ENCODE results near the gene ASMTL.
"Not testable (repeated sequence)": the region's sequence is repeated elsewhere in the genome, so short reads cannot be mapped to it uniquely, and the experiment has no call there.

The ASMTL gene

GRCh38 chrX:1453395-1453783 lies 680 bp upstream of the ASMTL start:
- no peak for DNase-seq

GRCh38 chrX:1451661-1452515 lies 821 bp downstream of the ASMTL start:
- no peak for DNase-seq

- DNase-seq = no peak
Measured at GRCh38 chrX:1451251-1451660, 1.5 kb downstream of the ASMTL start.

GRCh38 chrX:1450361-1451161 lies 2.1 kb downstream of the ASMTL start:
- no peak for DNase-seq

- no peak for DNase-seq
Measured at GRCh38 chrX:1449823-1450149, 2.9 kb downstream of the ASMTL start.

GRCh38 chrX:1449036-1449822 lies 3.5 kb downstream of the ASMTL start:
- no peak for DNase-seq

GRCh38 chrX:1448573-1449001 lies 4.1 kb downstream of the ASMTL start:
- not testable (repeated sequence) for DNase-seq

GRCh38 chrX:1447969-1448572 lies 4.6 kb downstream of the ASMTL start:
- not testable (repeated sequence) for DNase-seq

GRCh38 chrX:1446984-1447968 lies 5.4 kb downstream of the ASMTL start:
- not testable (repeated sequence) for DNase-seq

GRCh38 chrX:1444561-1445500 lies 7.9 kb downstream of the ASMTL start:
- no peak for DNase-seq

GRCh38 chrX:1443496-1444075 lies 9.1 kb downstream of the ASMTL start:
- no peak for DNase-seq

- DNase-seq = no peak
Measured at GRCh38 chrX:1442724-1443367, 9.9 kb downstream of the ASMTL start.

- no peak for DNase-seq
Measured at GRCh38 chrX:1442016-1442665, 10.6 kb downstream of the ASMTL start.

GRCh38 chrX:1440506-1440905 lies 12.2 kb downstream of the ASMTL start:
- DNase-seq = no peak

- DNase-seq = no peak
Measured at GRCh38 chrX:1435241-1435895, 17.3 kb downstream of the ASMTL start.

GRCh38 chrX:1434871-1435240 lies 17.9 kb downstream of the ASMTL start:
- DNase-seq = no peak

GRCh38 chrX:1433646-1434357 lies 18.9 kb downstream of the ASMTL start:
- DNase-seq = no peak

- DNase-seq = no peak
Measured at GRCh38 chrX:1430451-1430850, 22.3 kb downstream of the ASMTL start.

Measured in NCI-H1105 (cell line).